Neural progenitor cell (in vitro differentiated cells): Measurements from ENCODE around the gene FKBP1A.

Source experiments
- EZH2 ChIP-seq: fragments of 200-600 bp; sonication (generic); IDR thresholded peaks from 2 replicates; pipeline ENCODE4 v1.6.1; 2017; ENCODE audit warnings: antibody characterized with exemption, mild to moderate bottlenecking, moderate library complexity
- EZH2phosphoT487 ChIP-seq: fragments of 200-600 bp; sonication (generic); IDR thresholded peaks from 2 replicates; pipeline ENCODE4 v1.6.1; 2017; ENCODE audit warnings: antibody characterized with exemption
- TF ChIP-seq, protein P1 (sequence below): fragments of 200-600 bp; sonication (generic); IDR thresholded peaks from 2 replicates; pipeline ENCODE4 v1.5.1; 2017; ENCODE audit warnings: antibody characterized with exemption, mild to moderate bottlenecking

DNA sequence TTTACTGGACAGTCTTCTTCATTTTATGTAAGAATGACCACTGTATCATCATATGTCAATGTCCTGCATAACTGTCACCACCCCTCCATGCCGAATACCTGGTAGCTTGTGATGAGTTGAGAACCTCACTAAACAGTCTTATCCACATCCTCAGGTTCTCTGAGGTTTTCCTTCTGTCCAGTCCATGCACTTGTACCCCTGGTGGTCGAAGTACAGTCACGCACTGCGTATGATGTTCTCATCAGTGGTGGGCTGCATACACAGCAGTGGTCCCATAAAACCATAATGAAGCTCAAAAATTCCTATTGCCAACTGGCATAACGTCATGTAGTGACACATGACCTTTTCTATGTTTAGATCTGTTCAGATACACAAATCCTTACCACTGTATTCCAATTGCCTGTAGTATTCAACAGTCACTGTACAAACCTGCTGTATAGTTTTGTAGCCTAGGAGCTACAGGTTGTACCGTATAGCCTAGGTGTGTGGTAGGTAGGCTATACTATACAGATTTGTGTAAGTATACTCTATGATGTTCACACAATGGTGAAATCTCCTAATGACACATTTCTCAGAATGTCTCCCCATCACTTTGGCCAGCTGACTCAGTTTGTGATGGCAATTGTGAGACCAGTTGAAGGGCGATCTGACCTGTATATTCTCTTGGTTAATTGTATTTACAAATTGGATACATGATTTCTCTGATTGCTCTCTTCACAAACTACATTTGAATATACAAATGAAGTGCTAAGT is 32.6 kb downstream of the FKBP1A start:
- TF ChIP-seq, protein P1, sequence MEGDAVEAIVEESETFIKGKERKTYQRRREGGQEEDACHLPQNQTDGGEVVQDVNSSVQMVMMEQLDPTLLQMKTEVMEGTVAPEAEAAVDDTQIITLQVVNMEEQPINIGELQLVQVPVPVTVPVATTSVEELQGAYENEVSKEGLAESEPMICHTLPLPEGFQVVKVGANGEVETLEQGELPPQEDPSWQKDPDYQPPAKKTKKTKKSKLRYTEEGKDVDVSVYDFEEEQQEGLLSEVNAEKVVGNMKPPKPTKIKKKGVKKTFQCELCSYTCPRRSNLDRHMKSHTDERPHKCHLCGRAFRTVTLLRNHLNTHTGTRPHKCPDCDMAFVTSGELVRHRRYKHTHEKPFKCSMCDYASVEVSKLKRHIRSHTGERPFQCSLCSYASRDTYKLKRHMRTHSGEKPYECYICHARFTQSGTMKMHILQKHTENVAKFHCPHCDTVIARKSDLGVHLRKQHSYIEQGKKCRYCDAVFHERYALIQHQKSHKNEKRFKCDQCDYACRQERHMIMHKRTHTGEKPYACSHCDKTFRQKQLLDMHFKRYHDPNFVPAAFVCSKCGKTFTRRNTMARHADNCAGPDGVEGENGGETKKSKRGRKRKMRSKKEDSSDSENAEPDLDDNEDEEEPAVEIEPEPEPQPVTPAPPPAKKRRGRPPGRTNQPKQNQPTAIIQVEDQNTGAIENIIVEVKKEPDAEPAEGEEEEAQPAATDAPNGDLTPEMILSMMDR = no peak
- no peak for TF ChIP-seq EZH2phosphoT487
- no peak for TF ChIP-seq EZH2
